Adrenal gland (tissue), 12 donors: Measurements from ENCODE around the gene PAQR4. TPM values are rescaled to one million over a fixed set of nuclear protein-coding genes. Genes with fewer than 3 reads are reported as not detected.

Experiments used
- DNase-seq, 7 donors: peaks; one replicate each; pipeline ENCODE4 v3.0.0-alpha.2; 2019 to 2020
- H3K27ac ChIP-seq, 5 donors: fragments of 200-600 bp; sonication (generic) in 4 of 5; 1 replicate in 3 of 5; 2 replicates in 2 of 5; pipeline versions ENCODE4 v1.5.1 to v1.8.0; 2016 to 2020; ENCODE audit warnings: mild to moderate bottlenecking in 1 of 5
- H3K27me3 ChIP-seq: fragments of 200-600 bp; 2 replicates; pipeline ENCODE4 v1.8.0; 2021
- H3K36me3 ChIP-seq, 2 donors: fragments of 200-600 bp; replicated peaks in 1 of 2; 1 replicate in 1 of 2; 2 replicates in 1 of 2; pipeline versions ENCODE4 v1.5.1 to v1.8.0; 2018 to 2022
- H3K4me1 ChIP-seq, 2 donors: fragments of 200-600 bp; replicated peaks in 1 of 2; 1 replicate in 1 of 2; 2 replicates in 1 of 2; pipeline versions ENCODE4 v1.5.1 to v1.8.0; 2018 to 2021
- H3K4me3 ChIP-seq, 4 donors: fragments of 200-600 bp; sonication (generic) in 3 of 4; one replicate each; pipeline ENCODE4 v1.5.1; 2016 to 2018
- H3K9me3 ChIP-seq, 3 donors: fragments of 200-600 bp; sonication (generic) in 1 of 3; replicated peaks in 1 of 3; 1 replicate in 2 of 3; 2 replicates in 1 of 3; pipeline versions ENCODE4 v1.5.1 to v1.8.0; 2016 to 2021
- POLR2A ChIP-seq, 2 donors: fragments of 450-650 bp; IDR thresholded peaks; one replicate each; pipeline ENCODE4 v1.6.1; 2017; ENCODE audit warnings: antibody characterized with exemption in 2 of 2, mild to moderate bottlenecking in 2 of 2, moderate library complexity in 1 of 2
- WGBS, 4 donors: extraction: QIAGEN DNeasy Blood & Tissue Kit in 2 of 4; methylation state at CpG; one replicate each; pipeline versions ENCODE4 v1.1.5 to v1.1.7; 2013 to 2017; 5-methylcytosine and 5-hydroxymethylcytosine counted together
- intact Hi-C, 2 donors: fragments of 100-400 bp; cut with DNase I; formaldehyde crosslinking; loops; one replicate each; pipeline versions ENCODE4 v1.14.1 to v1.15.0; 2022 to 2023
- polyA plus RNA-seq, 3 donors: library from polyadenylated mRNA; stranded (reverse); fragments of 200-250 nt in 2 of 3; fragments of 350-450 nt in 1 of 3; fragmentation: Illumina TruSeq in 1 of 3; extraction: RNeasy Lipid Tissue Mini Kit (QIAGEN cat#74804) in 1 of 3; gene quantifications; one replicate each; pipeline ENCODE4 v1.2.3, GENCODE V29; 2013 to 2014
- total RNA-seq, 9 donors: library from RNA; depleted of rRNA in 4 of 9; stranded (reverse); fragments of >200 nt in 4 of 9; fragments of 120-200 nt in 1 of 9; fragmentation: NEBNext Ultra II Directional in 1 of 9; extraction: Animal tissue kit (Norgen Biotek cat#: 25700) in 1 of 9; gene quantifications; one replicate each; pipeline versions ENCODE4 v1.1.0 to v1.2.4, GENCODE V29; 2013 to 2023
- TF ChIP-seq, protein P1 (sequence below), 6 experiments: fragments of 450-650 bp in 4 of 6; fragments of 200-600 bp in 2 of 6; sonication (generic) in 1 of 6; IDR thresholded peaks; 1 replicate in 5 of 6; 2 replicates in 1 of 6; pipeline versions ENCODE4 v1.5.1 to v1.8.0; 2016 to 2021; ENCODE audit warnings: antibody characterized with exemption in 6 of 6, mild to moderate bottlenecking in 2 of 6, moderate library complexity in 1 of 6
- donor health status: healthy with polysubstance abuse.
- donor health status: Bipolar disorder and iron deficiency.
- donor health status: DM: yes; HTN: yes; CAD: no.
- donor health status: DM: no; HTN: no; CAD: no.
- donor health status: DM: no; HTN: no; CAD: no.
- donor health status: DM: yes; HTN: yes; CAD: no.

PAQR4 gene
- total and polyA plus RNA-seq, 12 donors, result 4.1 to 17.0 (median 12.1) TPM

DNA sequence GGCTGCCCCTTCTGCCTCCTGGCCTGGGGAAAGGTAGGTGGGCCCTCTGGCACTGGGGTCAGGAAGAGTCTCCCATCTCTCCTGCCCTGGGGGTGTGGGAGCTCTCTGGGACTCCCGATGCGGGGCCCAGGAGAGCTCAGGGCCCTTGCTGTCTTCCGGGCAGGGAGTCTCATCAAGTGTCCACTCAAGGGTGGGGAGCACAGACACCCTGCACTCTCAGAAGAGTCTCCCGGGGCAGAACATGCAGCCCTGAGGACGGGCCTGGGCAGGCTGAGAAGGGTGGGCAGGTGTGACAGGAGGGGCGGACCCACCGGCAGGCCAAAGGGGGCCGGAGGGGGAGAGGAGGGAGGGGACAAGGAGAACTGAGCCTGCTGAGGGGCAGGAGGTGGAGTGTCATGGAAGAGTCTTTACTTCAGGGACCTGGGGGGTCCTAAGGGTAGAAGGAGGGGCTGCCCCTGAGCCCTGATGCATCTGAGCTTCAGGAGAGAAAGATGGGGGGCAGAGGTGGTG is 19.5 kb downstream of the PAQR4 start:
- Histone ChIP-seq H3K4me3 (no peak overlapping the region), H3K27me3 (no peaks in the 10 kb centered on the region), H3K36me3 (no peaks in the 10 kb centered on the region), H3K4me1 (peaks cover 0 to 4% of the 10 kb centered on the region in 2 donors), H3K9me3 (no peaks in the 10 kb centered on the region), H3K27ac (no peak overlapping the region)
- 64 to 76% (median 68%) methylated on average over 6 to 8 of the region's 8 CpGs for WGBS, 4 donors
- intact Hi-C loops, result loop anchor here in 1 of 2 donors (10.0 kb wide), 1 partner anchor 64 kb away; no protein-coding TSS in a partner anchor
- DNase-seq, result no peak
- TF ChIP-seq, protein P1, sequence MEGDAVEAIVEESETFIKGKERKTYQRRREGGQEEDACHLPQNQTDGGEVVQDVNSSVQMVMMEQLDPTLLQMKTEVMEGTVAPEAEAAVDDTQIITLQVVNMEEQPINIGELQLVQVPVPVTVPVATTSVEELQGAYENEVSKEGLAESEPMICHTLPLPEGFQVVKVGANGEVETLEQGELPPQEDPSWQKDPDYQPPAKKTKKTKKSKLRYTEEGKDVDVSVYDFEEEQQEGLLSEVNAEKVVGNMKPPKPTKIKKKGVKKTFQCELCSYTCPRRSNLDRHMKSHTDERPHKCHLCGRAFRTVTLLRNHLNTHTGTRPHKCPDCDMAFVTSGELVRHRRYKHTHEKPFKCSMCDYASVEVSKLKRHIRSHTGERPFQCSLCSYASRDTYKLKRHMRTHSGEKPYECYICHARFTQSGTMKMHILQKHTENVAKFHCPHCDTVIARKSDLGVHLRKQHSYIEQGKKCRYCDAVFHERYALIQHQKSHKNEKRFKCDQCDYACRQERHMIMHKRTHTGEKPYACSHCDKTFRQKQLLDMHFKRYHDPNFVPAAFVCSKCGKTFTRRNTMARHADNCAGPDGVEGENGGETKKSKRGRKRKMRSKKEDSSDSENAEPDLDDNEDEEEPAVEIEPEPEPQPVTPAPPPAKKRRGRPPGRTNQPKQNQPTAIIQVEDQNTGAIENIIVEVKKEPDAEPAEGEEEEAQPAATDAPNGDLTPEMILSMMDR (IDR thresholded peaks at IDR 0.05), result no peak
- no peak for TF ChIP-seq POLR2A (IDR thresholded peaks at IDR 0.05)

DNA sequence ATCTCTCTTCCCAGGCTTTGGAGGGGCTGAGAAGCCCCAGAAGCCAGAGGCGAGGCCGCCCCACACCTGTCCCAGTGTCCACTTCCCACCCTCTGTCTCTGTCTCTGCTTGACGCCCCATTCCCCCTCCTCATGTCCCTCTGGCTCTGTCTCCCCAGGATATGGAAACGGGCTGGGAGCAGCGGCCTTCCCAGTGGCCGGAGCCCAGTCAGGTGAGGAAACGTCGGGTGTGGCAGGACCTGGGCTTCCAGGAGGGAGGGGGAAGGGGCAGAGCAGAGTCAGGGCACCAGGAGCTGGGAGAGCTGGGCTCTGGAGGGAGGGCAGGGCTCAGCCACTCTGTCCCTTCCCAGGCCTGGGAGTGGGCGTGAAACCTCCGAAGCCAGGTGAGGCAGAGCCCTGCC is 21.7 kb downstream of the PAQR4 start:
- Histone ChIP-seq H3K27me3 (no peaks in the 10 kb centered on the region), H3K36me3 (no peaks in the 10 kb centered on the region)

DNA sequence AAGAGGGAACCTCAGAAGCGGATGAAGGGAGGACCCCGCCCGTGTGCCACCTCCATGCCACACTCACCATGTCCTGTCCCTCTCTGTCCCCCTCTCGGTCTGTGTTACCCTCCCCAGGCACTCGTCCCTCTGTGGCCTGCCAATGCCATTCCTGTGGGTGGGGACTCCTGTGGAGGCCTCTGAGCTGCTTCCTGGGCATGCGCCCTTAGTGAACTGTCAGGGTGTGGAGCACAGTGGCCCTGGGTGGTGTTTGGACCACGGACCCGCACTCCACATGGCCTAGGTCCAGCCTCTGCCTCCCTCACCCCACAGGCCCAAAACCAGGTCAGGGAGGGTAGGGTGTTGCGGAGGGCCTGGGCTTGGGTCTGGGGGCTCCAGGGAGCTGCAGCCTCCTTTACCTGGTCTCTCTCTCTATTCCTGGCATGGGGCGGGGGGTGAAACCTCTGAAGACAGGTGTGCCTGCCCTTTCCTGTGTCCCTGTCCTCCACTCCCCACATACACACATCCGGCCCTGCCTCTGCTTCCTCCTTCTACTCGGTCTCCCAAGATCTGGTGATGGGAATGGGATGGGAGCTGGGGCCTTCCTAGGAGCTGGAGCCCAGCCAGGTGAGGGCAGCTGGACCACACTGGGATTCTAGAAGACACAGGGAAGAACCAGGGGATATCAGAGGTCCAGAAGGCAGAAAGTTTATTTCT is 22.6 kb downstream of the PAQR4 start:
- no peaks in the 10 kb centered on the region for H3K27me3 ChIP-seq
- no peak overlapping the region for H3K27ac ChIP-seq
- H3K4me1 ChIP-seq, result no peaks in the 10 kb centered on the region
- H3K9me3 ChIP-seq, result no peaks in the 10 kb centered on the region
- intact Hi-C loops, result no loop called here
- 90 to 92% (median 91%) methylated on average over 8 to 12 of the region's 12 CpGs for WGBS, 4 donors
- no peak overlapping the region for H3K4me3 ChIP-seq
- no peaks in the 10 kb centered on the region for H3K36me3 ChIP-seq
- no peak for DNase-seq
- TF ChIP-seq POLR2A (IDR thresholded peaks at IDR 0.05), result no peak
- TF ChIP-seq, protein P1 (IDR thresholded peaks at IDR 0.05), result no peak

More for the DNA sequence above, 21.7 kb downstream of the PAQR4 start:
- no peak overlapping the region for H3K4me3 ChIP-seq
- no peaks in the 10 kb centered on the region for H3K4me1 ChIP-seq
- TF ChIP-seq POLR2A (IDR thresholded peaks at IDR 0.05), result no peak
- TF ChIP-seq, protein P1 (IDR thresholded peaks at IDR 0.05), result no peak
- DNase-seq, result no peak
- H3K27ac ChIP-seq, result no peak overlapping the region
- no peaks in the 10 kb centered on the region for H3K9me3 ChIP-seq
- 71 to 79% (median 73%) methylated on average over 8 to 10 of the region's 10 CpGs for WGBS, 4 donors
- intact Hi-C loops, result no loop called here

DNA sequence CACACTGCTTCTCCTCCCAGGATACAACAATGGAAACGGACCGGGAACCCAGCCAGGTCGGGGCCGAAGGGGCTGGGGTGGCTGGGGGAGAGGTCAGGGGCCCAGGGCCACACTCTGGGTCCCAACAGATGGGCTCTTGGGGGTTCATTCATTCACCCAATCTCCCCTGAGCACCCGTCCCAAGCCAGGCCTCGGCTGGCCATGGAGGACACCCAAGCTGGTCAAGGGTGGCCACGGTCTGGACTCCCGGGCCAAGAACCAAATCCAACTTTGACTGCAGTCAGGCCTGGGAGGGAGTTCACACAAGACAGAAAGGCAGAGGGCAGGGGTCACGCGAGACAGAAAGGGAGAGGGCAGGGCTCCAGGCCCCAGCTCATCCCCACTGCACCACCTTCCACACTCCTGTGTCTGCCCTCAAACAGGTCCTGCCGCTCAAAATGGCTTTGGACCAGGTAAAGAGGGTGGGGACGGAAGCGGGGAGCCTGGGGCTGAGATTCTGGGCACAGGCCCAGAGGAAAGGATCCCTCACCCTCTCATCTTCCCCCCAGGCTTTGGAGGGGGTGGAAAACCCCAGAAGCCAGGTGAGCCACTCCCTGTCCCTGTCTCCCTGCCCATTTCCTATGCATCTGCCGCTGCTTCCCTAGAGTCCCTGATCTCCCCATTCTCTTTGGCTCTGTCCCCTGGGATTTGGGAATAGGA is 23.4 kb downstream of the PAQR4 start:
- no peak for DNase-seq
- intact Hi-C loops, result no loop called here
- H3K36me3 ChIP-seq, result no peaks in the 10 kb centered on the region
- H3K4me3 ChIP-seq, result no peak overlapping the region
- no peaks in the 10 kb centered on the region for H3K4me1 ChIP-seq
- WGBS, 4 donors, result 85 to 92% (median 89%) methylated on average over 9 to 14 of the region's 14 CpGs
- no peaks in the 10 kb centered on the region for H3K27me3 ChIP-seq
- TF ChIP-seq, protein P1 (IDR thresholded peaks at IDR 0.05), result no peak
- H3K9me3 ChIP-seq, result no peaks in the 10 kb centered on the region
- H3K27ac ChIP-seq, result no peak overlapping the region
